ENCODE results near the gene MAP1LC3B2. TPM values are rescaled to one million over a fixed set of nuclear protein-coding genes. Genes with fewer than 3 reads are reported as not detected.

MAP1LC3B2 gene
- total RNA-seq, 2 donors from 2014 or later: not detected

DNA sequence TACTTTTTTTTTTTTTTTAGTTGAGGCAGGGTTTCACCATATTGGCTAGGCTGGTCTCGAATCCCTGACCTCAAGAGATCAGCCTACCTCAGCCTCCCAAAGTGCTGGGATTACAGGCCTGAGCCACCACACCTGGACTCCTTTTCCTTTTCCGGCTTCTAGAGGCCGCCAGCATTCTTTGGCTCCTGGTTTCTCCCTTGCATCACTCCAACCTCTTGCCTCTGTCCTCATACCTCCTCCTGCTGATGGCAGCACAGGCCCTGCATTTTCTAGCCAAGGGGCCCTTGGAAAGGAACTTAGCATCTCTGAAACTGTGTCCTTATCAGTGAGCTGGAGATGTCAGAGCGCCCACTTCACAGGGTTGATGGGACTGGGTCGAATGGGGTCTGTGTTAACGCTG is 53.3 kb downstream of the MAP1LC3B2 start:
- H3K4me1 ChIP-seq: no peaks in the 10 kb centered on the region
- TF ChIP-seq POLR2A (IDR thresholded peaks at IDR 0.05): no peak
- TF ChIP-seq, protein P1, sequence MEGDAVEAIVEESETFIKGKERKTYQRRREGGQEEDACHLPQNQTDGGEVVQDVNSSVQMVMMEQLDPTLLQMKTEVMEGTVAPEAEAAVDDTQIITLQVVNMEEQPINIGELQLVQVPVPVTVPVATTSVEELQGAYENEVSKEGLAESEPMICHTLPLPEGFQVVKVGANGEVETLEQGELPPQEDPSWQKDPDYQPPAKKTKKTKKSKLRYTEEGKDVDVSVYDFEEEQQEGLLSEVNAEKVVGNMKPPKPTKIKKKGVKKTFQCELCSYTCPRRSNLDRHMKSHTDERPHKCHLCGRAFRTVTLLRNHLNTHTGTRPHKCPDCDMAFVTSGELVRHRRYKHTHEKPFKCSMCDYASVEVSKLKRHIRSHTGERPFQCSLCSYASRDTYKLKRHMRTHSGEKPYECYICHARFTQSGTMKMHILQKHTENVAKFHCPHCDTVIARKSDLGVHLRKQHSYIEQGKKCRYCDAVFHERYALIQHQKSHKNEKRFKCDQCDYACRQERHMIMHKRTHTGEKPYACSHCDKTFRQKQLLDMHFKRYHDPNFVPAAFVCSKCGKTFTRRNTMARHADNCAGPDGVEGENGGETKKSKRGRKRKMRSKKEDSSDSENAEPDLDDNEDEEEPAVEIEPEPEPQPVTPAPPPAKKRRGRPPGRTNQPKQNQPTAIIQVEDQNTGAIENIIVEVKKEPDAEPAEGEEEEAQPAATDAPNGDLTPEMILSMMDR (IDR thresholded peaks at IDR 0.05): no peak
- no peaks in the 10 kb centered on the region for H3K27me3 ChIP-seq
- no peaks in the 10 kb centered on the region for H3K36me3 ChIP-seq (replicated peaks in 1 of 2; ENCODE audit: insufficient read depth in 1 of 2, low read depth in 2 of 2)
- DNase-seq (no peak), ATAC-seq (no peak)
- H3K27ac ChIP-seq: no peak overlapping the region
- no peak overlapping the region for H3K4me3 ChIP-seq
- intact Hi-C loops (cut with DNase I): no loop called here
- H3K9me3 ChIP-seq: no peaks in the 10 kb centered on the region
- WGBS, 2 donors: 75 to 88% methylated on average over 6 of the region's 6 CpGs

DNA sequence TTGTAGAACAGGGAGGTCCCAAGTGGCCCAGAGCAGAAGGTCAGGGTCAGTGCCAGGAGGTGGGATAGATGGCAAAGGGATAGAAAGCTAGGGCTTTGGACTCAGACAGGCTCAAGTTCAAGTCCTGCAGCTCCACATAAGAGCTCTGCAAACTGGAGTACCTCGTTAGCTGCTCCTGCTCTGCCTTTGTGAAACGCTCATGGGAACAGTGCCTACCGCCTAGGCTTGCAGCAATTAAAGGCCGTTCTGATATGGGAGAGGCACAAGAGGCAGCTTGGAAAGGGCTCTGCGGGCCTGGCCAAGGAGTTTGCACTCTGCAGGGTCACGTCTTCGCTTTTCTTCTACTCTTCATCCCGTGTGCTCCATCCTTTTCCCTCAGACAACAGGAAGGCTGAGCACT is 54.1 kb downstream of the MAP1LC3B2 start:
- H3K4me1 ChIP-seq: no peaks in the 10 kb centered on the region
- intact Hi-C loops (cut with DNase I): no loop called here
- no peaks in the 10 kb centered on the region for H3K36me3 ChIP-seq (replicated peaks in 1 of 2; ENCODE audit: insufficient read depth in 1 of 2, low read depth in 2 of 2)
- no peak for ATAC-seq
- DNase-seq: no peak
- H3K27ac ChIP-seq: no peak overlapping the region
- H3K4me3 ChIP-seq: no peak overlapping the region
- 78 to 87% methylated on average over 7 to 8 of the region's 8 CpGs for WGBS, 2 donors
- H3K27me3 ChIP-seq: no peaks in the 10 kb centered on the region
- TF ChIP-seq POLR2A (IDR thresholded peaks at IDR 0.05): no peak
- TF ChIP-seq, protein P1 (IDR thresholded peaks at IDR 0.05): no peak
- no peaks in the 10 kb centered on the region for H3K9me3 ChIP-seq

DNA sequence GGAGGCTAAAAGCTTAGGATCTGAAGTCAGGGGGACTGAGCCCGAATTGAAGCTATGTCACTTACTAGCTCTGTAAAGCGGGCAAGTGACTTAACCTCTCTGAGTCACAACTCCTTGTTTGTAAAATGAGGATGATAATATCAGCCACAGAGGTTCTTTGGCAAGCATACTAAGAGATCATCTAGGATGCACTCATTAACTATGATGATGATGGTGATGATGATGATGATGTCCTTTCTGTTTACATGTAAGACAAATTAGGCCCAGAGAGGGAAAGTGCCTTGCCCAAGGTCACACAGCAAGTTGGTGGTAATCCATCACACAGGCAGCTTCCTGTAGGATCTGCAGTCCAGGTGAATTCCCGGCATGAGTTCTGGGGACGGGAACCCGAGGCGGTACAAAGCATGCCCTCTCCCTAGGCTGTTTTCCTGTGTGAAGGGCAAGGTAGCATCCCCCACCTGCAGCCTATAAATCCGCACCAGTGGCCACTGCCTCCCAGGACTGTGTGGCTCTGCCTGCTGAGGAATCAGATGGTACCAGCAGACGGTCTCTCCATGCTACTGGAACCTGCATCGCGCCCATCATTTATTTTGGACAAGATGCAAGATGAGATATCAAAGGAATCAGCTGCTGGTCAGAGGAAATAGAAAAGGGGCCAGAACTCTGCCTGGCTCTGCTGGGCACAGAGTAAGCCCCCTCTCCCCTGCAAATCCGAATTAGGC is 55.2 kb downstream of the MAP1LC3B2 start:
- TF ChIP-seq POLR2A (IDR thresholded peaks at IDR 0.05): no peak
- TF ChIP-seq, protein P1 (IDR thresholded peaks at IDR 0.05): no peak
- H3K4me1 ChIP-seq: no peaks in the 10 kb centered on the region
- no peak overlapping the region for H3K27ac ChIP-seq
- ATAC-seq (no peak), DNase-seq (no peak)
- no peak overlapping the region for H3K4me3 ChIP-seq
- intact Hi-C loops (cut with DNase I): no loop called here
- WGBS, 2 donors: 66 to 72% methylated on average over 11 of the region's 11 CpGs
- no peaks in the 10 kb centered on the region for H3K27me3 ChIP-seq
- H3K36me3 ChIP-seq (replicated peaks in 1 of 2; ENCODE audit: insufficient read depth in 1 of 2, low read depth in 2 of 2): no peaks in the 10 kb centered on the region
- no peaks in the 10 kb centered on the region for H3K9me3 ChIP-seq

DNA sequence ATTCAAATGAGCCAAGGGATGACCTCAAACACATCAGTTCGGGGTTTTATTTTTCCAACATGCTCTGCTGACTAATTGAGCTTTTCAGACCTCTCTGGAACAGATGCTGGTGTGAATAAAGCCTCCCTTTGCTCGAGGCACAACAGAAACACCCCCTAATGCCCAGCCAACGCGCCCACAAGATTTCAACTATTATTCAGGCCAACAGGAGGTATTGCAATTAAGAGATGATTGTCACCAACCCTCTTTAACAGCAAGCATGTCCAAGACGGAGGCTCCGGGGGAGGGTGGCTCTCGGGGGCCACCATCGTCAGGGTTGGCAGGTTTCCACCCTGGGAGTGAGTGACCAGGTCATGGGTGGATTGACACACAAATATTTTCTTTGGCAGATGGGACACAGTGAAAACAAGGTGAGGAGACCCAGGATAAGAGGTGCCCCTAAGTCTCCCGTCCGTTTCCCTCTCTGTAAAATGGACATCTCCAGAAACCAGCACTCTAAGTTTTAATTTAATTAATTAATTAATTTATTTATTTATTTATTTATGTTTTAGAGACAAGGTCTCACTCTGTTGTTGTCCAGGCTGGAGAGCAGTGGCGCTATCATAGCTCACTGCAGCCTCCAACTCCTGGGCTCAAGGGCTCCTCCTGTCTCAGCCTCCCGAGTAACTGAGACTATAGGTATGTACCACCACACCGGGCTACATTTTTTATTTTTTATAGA is 56.1 kb downstream of the MAP1LC3B2 start:
- no peak overlapping the region for H3K27ac ChIP-seq
- H3K4me1 ChIP-seq: no peaks in the 10 kb centered on the region
- no peaks in the 10 kb centered on the region for H3K36me3 ChIP-seq (replicated peaks in 1 of 2; ENCODE audit: insufficient read depth in 1 of 2, low read depth in 2 of 2)
- TF ChIP-seq, protein P1 (IDR thresholded peaks at IDR 0.05): no peak
- no peaks in the 10 kb centered on the region for H3K9me3 ChIP-seq
- no peak overlapping the region for H3K4me3 ChIP-seq
- ATAC-seq (no peak), DNase-seq (no peak)
- intact Hi-C loops (cut with DNase I): no loop called here
- H3K27me3 ChIP-seq: no peaks in the 10 kb centered on the region
- 69 to 70% methylated on average over 13 of the region's 13 CpGs for WGBS, 2 donors
